ENCODE results near the gene GRB10.

Gene GRB10

GRCh38 chr7:50782375-50783208 is at the start of gene GRB10:
GRB10 (minus strand) TSS chr7:50782896; CDS start chr7:50732322, 50,574 bp downstream.
- DNase-seq (ENCODE audit: low spot score), result no peak

- no peak for DNase-seq (ENCODE audit: low spot score)
Observed at GRCh38 chr7:50828801-50829200, 46.1 kb upstream of the GRB10 start.

GRCh38 chr7:50828116-50828515 is 45.4 kb upstream of the GRB10 start:
- no peak for DNase-seq (ENCODE audit: low spot score)

GRCh38 chr7:50827281-50827680 is 44.6 kb upstream of the GRB10 start:
- no peak for DNase-seq (ENCODE audit: low spot score)

- peak; percentile 75 for DNase-seq (ENCODE audit: low spot score)
Observed at GRCh38 chr7:50826371-50827172, 43.9 kb upstream of the GRB10 start.

- no peak for DNase-seq (ENCODE audit: low spot score)
Observed at GRCh38 chr7:50825465-50825864, 42.8 kb upstream of the GRB10 start.

- no peak for DNase-seq (ENCODE audit: low spot score)
Observed at GRCh38 chr7:50824882-50825281, 42.2 kb upstream of the GRB10 start.

GRCh38 chr7:50822706-50823105 is 40.0 kb upstream of the GRB10 start:
- DNase-seq (ENCODE audit: low spot score), result no peak

GRCh38 chr7:50822110-50822509 is 39.4 kb upstream of the GRB10 start:
- DNase-seq (ENCODE audit: low spot score), result no peak

- no peak for DNase-seq (ENCODE audit: low spot score)
Observed at GRCh38 chr7:50821457-50822008, 38.8 kb upstream of the GRB10 start.

- no peak for DNase-seq (ENCODE audit: low spot score)
Observed at GRCh38 chr7:50818324-50818723, 35.6 kb upstream of the GRB10 start.

- DNase-seq (ENCODE audit: low spot score), result no peak
Observed at GRCh38 chr7:50817561-50817960, 34.9 kb upstream of the GRB10 start.

GRCh38 chr7:50815138-50815537 is 32.4 kb upstream of the GRB10 start:
- DNase-seq (ENCODE audit: low spot score), result no peak

- DNase-seq (ENCODE audit: low spot score), result no peak
Observed at GRCh38 chr7:50814166-50814565, 31.5 kb upstream of the GRB10 start.

- DNase-seq (ENCODE audit: low spot score), result no peak
Observed at GRCh38 chr7:50812841-50813475, 30.3 kb upstream of the GRB10 start.

GRCh38 chr7:50812094-50812493 is 29.4 kb upstream of the GRB10 start:
- no peak for DNase-seq (ENCODE audit: low spot score)

- DNase-seq (ENCODE audit: low spot score), result no peak
Observed at GRCh38 chr7:50808282-50808888, 25.7 kb upstream of the GRB10 start.

GRCh38 chr7:50807026-50807730 is 24.5 kb upstream of the GRB10 start:
- DNase-seq (ENCODE audit: low spot score), result no peak

GRCh38 chr7:50806143-50806542 is 23.4 kb upstream of the GRB10 start:
- DNase-seq (ENCODE audit: low spot score), result no peak

GRCh38 chr7:50805447-50806125 is 22.9 kb upstream of the GRB10 start:
- DNase-seq (ENCODE audit: low spot score), result no peak

Measured in activated CD4-positive, alpha-beta T cell treated with anti-CD3 and anti-CD28 coated beads, Interleukin-2, Interleukin-4, amounts not matched to agents 100 ng/mL and 50 ng/mL, durations not matched to agents 16 hours and 8 hours (primary cell).